Dermis blood vessel endothelial cell (primary cell): ENCODE results near the gene IGSF21. TPM values are rescaled to one million over a fixed set of nuclear protein-coding genes. Genes with fewer than 3 reads are reported as not detected.
"Not testable (repeated sequence)": the region's sequence is repeated elsewhere in the genome, so short reads cannot be mapped to it uniquely, and the experiment has no call there.

Experiments used
- DNase-seq: peaks from one replicate; pipeline ENCODE4 v3.0.0; 2010
- total RNA-seq: library from RNA; depleted of rRNA; stranded (reverse); fragments of >200 nt; gene quantifications from 2 replicates; pipeline ENCODE4 v1.2.3, GENCODE V29; 2014

Gene IGSF21
- total RNA-seq, 1 donor from 2014 or later = not detected

GRCh38 chr1:18337757-18338156, 230.2 kb downstream of the IGSF21 start:
- no peak for DNase-seq

GRCh38 chr1:18339161-18339560, 231.6 kb downstream of the IGSF21 start:
- DNase-seq = no peak

- DNase-seq = no peak
These were observed 232.7 kb downstream of the IGSF21 start for GRCh38 chr1:18340158-18340764.

GRCh38 chr1:18340787-18341186, 233.2 kb downstream of the IGSF21 start:
- DNase-seq = no peak

GRCh38 chr1:18341291-18342069, 233.9 kb downstream of the IGSF21 start:
- no peak for DNase-seq

DNA sequence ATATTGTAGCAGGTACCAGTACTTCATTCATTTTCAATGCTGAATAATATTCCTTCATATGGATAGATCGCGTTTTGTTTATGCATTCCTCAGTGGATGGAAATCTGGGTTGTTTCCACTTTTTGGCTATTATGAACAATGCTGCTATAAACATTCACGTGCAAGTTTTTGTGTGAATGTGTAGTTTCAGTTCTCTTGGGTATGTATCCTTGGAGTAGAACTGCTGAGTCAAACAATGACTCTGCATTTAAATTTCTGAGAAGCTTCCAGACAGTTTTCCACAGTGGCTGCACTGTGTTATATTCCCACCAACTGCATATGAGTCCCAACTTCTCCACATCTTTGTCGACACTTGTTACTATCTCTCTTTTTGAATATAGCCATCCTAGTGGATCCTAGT, 235.1 kb downstream of the IGSF21 start:
- no peak for DNase-seq

DNA sequence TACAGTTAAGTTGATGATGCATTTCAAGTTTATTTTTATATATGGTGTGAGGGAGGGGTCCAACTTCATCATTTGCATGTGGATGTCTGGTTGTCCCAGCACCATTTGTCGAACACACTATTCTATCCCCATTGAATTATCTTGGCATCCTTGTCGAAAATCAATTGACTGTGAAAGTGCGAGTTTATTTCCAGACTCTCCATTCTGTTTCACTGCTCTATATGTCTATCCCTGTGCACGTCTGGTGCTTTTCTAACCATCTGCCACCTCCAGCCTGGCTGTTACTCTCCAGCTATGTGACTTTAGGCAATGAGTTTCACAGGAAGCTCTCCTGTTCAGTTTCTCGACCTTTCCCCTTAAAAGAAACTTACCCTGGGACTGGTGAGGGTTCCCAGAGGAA, 236.0 kb downstream of the IGSF21 start:
- DNase-seq = no peak

- DNase-seq = no peak
These were observed 237.2 kb downstream of the IGSF21 start for GRCh38 chr1:18344755-18345154.

- DNase-seq = no peak
These were observed 240.0 kb downstream of the IGSF21 start for GRCh38 chr1:18347559-18347958.

DNA sequence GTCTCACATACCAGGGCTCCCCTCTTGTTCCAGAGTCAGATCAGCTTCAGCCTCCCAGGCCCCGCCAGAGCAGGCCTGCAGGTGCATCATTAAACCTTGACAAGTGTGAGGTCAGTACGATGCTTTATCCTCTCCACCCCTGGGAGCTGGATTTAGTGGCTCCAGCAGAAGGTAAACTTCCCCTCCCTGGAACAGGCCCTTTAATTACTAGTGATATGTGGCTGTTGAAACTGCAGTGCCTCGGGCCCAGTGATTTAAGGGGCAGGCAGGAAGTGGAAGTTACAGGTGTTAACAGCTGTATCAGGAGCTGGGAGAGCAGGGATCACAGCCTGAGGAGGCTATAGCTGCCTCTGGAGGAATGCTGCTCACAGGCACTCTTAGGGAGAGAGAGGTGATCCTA, 240.8 kb downstream of the IGSF21 start:
- DNase-seq = no peak

- DNase-seq = no peak
These were observed 243.1 kb downstream of the IGSF21 start for GRCh38 chr1:18350747-18351146.

DNA sequence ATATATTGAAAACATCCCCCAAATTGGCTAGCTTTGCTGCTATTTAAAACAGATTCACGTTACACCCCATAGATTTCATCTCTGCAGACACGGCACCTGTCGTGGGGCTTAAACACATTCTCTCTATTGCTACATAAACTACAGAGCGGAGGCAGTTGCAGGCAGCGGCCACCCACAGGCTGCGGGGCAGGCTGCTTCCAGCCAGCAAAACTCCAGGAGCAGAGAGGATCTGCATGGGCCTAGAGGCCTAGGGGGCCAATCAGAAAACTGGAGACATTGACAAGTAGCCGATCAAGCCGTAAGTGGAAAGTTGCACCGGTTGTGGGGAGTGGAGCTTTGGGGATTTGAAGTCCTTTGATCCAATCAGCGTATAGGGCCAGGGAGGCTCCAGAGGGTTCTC, 244.1 kb downstream of the IGSF21 start:
- DNase-seq = no peak

DNA sequence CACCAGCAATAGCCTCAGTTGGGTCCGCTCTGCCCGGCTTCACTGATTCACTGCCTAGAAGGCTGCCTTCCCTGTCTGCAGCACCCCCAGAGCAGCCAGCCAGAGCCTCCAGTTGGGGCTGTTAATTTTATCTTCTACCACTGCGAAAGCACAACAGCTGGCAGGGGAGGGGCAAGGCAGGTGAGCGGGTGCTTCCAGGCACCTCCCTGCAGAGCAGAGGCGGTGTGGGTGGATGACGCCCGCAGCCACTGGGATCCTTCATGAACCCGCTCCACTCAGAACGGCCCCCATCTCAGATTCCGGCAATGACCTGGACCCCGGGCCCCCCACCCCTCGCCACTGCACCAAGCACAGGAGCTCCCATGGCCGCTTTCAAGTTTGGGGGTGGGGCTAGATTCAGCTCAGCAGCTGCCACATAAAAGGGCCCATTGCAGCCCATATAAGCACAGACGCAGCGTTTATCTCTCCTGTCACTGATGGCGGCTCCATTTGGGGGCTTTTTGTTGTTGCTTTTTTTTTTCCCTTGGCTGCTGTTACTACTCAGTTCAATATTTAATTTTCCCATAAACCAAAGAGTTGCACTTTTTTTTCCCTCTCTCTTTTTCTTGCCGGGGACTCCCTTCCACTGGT, 245.2 kb downstream of the IGSF21 start:
- no peak for DNase-seq

DNA sequence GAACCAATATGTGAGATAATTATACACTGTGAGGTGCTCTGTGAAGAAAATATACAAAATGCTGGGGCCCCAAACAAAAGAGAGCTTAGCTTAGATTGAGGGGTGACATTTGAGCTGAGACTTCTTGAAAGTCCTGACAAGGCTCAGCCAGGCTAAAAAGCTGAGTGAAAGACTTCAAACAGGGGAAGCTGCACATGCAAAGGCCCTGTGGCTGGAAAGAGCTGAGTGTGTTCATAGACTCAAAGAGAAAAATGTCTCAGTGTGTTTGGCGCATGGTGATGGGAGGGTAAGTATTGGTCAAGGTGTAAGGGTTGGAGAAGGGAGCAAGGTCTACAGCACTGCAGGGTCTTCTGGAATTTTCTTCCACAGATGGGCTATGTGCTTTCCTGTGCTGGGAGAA, 245.9 kb downstream of the IGSF21 start:
- no peak for DNase-seq

- DNase-seq = no peak
These were observed 246.4 kb downstream of the IGSF21 start for GRCh38 chr1:18353992-18354391.

DNA sequence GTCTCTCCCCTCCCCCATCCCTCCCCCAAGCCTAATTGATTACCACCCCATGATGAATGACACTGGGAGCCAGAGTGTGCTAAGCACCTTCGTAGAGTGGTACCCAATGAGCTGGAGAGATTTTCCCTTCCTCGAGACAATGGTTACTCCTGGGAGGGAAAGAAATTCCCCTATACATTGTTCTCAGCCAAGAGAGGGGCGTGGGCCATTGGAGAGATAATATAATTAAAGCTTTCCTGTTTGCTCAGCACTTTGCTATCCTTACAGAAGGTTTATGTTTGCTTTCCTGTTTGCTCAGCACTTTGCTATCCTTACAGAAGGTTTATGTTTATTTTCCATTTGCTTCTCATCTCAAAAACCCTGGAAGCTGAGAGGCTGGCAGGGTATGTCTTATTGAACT, 247.0 kb downstream of the IGSF21 start:
- DNase-seq = no peak

DNA sequence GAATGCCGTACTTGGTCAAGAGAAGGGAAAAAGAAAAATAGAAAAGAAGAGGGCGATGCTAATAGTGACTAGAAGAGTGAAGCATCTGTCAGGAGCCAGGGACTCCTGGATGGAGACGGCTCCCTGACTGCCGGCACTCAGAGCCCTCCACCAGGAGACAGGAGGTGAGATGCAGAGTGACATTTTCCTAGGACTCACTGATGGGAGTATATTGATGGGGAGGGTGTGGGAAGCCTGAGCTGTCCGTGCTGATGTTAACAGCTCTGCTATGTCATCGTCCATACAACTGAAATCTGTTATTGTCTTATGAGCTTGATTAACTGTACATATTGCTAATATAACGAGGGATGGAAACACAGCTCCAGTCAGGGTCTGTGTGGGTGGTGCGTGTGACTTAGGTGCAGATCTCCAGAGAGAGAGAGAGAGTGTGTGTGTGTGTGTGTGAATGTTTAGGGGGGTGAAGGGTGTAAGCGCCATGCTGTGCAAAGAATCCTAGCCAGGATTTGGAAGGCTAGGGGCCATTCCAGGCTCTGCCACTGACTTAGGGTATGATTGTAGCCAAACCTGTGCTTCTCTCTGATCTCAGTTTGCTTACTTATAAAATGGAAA, 250.1 kb downstream of the IGSF21 start:
- DNase-seq = no peak

DNA sequence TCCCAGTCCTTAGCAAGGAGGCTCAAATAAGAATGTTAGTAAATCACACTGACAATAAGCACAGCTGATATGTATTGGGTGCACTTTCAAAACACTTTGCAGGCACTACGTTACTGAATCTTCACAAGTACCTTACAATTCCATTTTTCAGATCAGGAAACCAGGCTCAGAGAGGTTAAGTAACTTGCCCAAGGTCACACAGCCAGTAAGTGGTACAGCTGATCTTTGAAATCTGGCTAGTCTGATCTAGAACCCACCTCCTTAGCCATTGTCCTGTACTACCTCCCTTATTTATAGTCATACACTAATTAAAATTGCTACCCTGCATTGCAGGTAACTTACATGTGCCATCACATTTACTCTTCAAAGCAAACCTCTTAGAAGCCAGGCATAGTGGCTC, 251.0 kb downstream of the IGSF21 start:
- no peak for DNase-seq

DNA sequence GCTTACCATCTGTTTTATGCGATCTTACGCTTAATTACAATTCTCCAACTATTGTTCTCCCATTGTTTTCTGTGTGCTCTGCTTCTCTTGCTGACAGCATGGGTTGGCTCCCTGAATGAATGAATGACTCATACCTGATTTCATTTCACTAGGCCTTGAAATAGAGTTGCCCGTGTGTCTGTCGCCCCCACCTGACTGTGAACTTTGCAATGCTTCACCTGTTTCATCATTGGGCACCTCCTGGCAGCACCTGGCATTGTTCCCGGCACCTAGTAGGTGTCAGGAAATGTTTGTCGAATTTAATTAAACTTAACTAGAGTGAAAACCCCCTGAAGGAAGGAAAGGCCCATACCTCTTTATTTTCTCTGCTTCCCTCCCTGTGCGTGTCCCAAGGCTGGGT, 252.7 kb downstream of the IGSF21 start:
- no peak for DNase-seq

DNA sequence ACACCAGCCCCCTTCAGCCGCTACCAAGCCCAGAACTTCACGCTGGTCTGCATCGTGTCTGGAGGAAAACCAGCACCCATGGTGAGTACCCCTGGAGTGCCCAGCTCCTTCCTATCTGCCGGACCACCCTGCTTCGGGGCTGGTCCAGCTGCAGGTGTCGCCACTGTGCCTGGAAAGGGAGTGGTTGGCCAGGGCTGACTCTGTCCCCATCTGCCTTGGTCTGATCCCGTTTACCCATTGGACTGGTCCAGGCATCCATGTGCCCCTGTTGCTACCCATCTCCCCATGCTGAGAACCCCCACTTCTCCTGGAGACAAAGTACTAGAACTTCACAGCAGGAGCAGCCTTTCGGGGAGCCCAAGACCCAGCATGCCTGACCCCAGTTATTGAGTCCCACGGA, 254.6 kb downstream of the IGSF21 start:
- no peak for DNase-seq

DNA sequence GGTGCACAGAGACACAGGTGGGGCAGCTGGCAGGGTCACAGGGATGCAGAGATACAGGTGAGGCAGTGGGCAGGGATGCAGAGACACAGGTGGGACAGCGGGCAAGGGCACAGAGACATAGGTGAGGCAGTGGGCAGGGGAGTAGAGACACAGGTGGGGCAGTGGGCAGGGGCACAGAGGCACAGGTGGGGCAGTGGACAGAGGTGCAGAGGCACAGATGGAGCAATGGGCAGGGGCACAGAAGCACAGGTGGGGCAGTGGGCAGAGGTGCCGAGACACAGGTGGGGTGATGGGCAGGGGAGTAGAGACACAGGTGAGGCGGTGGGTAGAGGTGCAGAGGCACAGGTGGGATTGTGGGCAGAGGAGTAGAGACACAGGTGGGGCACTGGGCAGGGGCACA, 255.8 kb downstream of the IGSF21 start:
- DNase-seq = no peak

- DNase-seq = no peak
These were observed 257.6 kb downstream of the IGSF21 start for GRCh38 chr1:18365099-18365705.

GRCh38 chr1:18372505-18372904, 264.9 kb downstream of the IGSF21 start:
- DNase-seq = not testable (repeated sequence)
